ENCODE results near the gene TOGARAM2.
"Not testable (repeated sequence)": the region's sequence is repeated elsewhere in the genome, so short reads cannot be mapped to it uniquely, and the experiment has no call there.

TOGARAM2 gene

GRCh38 chr2:28977176-28977875, 3.8 kb upstream of the TOGARAM2 start:
- no peak for DNase-seq

- not testable (repeated sequence) for DNase-seq
These were observed 3.1 kb upstream of the TOGARAM2 start for GRCh38 chr2:28978001-28978400.

GRCh38 chr2:28978606-28979005, 2.5 kb upstream of the TOGARAM2 start:
- no peak for DNase-seq

GRCh38 chr2:28979041-28979440, 2.1 kb upstream of the TOGARAM2 start:
- no peak for DNase-seq

- no peak for DNase-seq
These were observed 1.3 kb upstream of the TOGARAM2 start for GRCh38 chr2:28979576-28980366.

GRCh38 chr2:28980368-28981015, 606 bp upstream of the TOGARAM2 start:
- DNase-seq, result no peak

- DNase-seq, result no peak
These were observed 700 bp downstream of the TOGARAM2 start for GRCh38 chr2:28981620-28982376.

- no peak for DNase-seq
These were observed 1.4 kb downstream of the TOGARAM2 start for GRCh38 chr2:28982381-28982950.

- DNase-seq, result no peak
These were observed 5.3 kb downstream of the TOGARAM2 start for GRCh38 chr2:28986429-28986828.

GRCh38 chr2:28989973-28990372, 8.9 kb downstream of the TOGARAM2 start:
- DNase-seq, result no peak

- no peak for DNase-seq
These were observed 9.3 kb downstream of the TOGARAM2 start for GRCh38 chr2:28990445-28990844.

GRCh38 chr2:28991021-28991420, 9.9 kb downstream of the TOGARAM2 start:
- DNase-seq, result no peak

- DNase-seq, result no peak
These were observed 10.4 kb downstream of the TOGARAM2 start for GRCh38 chr2:28991460-28991859.

- no peak for DNase-seq
These were observed 12.3 kb downstream of the TOGARAM2 start for GRCh38 chr2:28993206-28993960.

- no peak for DNase-seq
These were observed 13.0 kb downstream of the TOGARAM2 start for GRCh38 chr2:28994074-28994473.

- no peak for DNase-seq
These were observed 13.6 kb downstream of the TOGARAM2 start for GRCh38 chr2:28994679-28995078.

- DNase-seq, result no peak
These were observed 15.0 kb downstream of the TOGARAM2 start for GRCh38 chr2:28995765-28996750.

GRCh38 chr2:28997237-28997846, 16.2 kb downstream of the TOGARAM2 start:
- DNase-seq, result no peak

GRCh38 chr2:28997847-28998735, 17.0 kb downstream of the TOGARAM2 start:
- no peak for DNase-seq
